K562 (cell line): ENCODE results near the gene ACTL10. TPM values are rescaled to one million over a fixed set of nuclear protein-coding genes. Genes with fewer than 3 reads are reported as not detected.

Source experiments
- ATF1 ChIP-seq, 2 experiments: fragments of 450-650 bp in 1 of 2; IDR thresholded peaks; 2 replicates each; pipeline ENCODE4 v1.6.1; 2016; ENCODE audit warnings: missing compliant biosample characterization in 1 of 2, missing genetic modification characterization in 1 of 2
- CAMTA2 ChIP-seq: fragments of 250-450 bp; sonication (Bioruptor Pico); conservative IDR thresholded peaks from 2 replicates; pipeline ENCODE4 v1.5.1; 2022
- CEBPG ChIP-seq, 3 experiments: fragments of 200-800 bp in 1 of 3; sonication (Bioruptor generic) in 1 of 3; sonication (generic) in 1 of 3; formaldehyde crosslinking in 1 of 3; IDR thresholded peaks in 2 of 3; conservative IDR thresholded peaks in 1 of 3; 2 replicates each; pipeline versions ENCODE4 v1.6.1 to v1.8.0; 2016 to 2022; ENCODE audit warnings: missing compliant biosample characterization in 2 of 3, missing genetic modification characterization in 2 of 3, mild to moderate bottlenecking in 1 of 3, missing genetic modification reagents in 1 of 3
- KLF13 ChIP-seq: fragments of 450-650 bp; IDR thresholded peaks from 2 replicates; pipeline ENCODE4 v1.6.1; 2016; ENCODE audit warnings: missing genetic modification characterization, low read depth, mild to moderate bottlenecking, missing compliant biosample characterization, moderate library complexity, borderline replicate concordance
- LCOR ChIP-seq: sonication (generic); formaldehyde crosslinking; IDR thresholded peaks from 2 replicates; pipeline ENCODE4 v1.8.0; 2022; ENCODE audit warnings: mild to moderate bottlenecking, missing genetic modification reagents
- MEIS2 ChIP-seq: fragments of 450-650 bp; IDR thresholded peaks from 2 replicates; pipeline ENCODE4 v1.6.1; 2014; ENCODE audit warnings: mild to moderate bottlenecking; ENCODE audit not compliant: partially characterized antibody
- POLR2AphosphoS2 ChIP-seq: IDR thresholded peaks from 2 replicates; pipeline ENCODE4 v1.6.1; 2012; ENCODE audit warnings: low read length, improper control_type of control experiment
- TAF7 ChIP-seq: fragments of 450-650 bp; IDR thresholded peaks from 2 replicates; pipeline ENCODE4 v1.6.1; 2016; ENCODE audit warnings: missing genetic modification characterization, missing compliant biosample characterization
- ZNF23 ChIP-seq: fragments of 250-450 bp; sonication (Bioruptor Pico); IDR thresholded peaks from 2 replicates; pipeline ENCODE4 v1.4.0; 2020; ENCODE audit warnings: mild to moderate bottlenecking
- ZNF282 ChIP-seq: sonication (generic); formaldehyde crosslinking; IDR thresholded peaks from 2 replicates; pipeline ENCODE4 v1.8.1; 2023; ENCODE audit warnings: missing genetic modification reagents
- polyA plus RNA-seq, 8 experiments: library from polyadenylated mRNA; depleted of rRNA in 4 of 8; stranded (reverse) in 5 of 8; unstranded in 3 of 8; fragments of >200 nt; fragmentation: Nextera tagmentation in 2 of 8; fragmentation: Illumina TruSeq in 1 of 8; extraction: Ambion mirVana in 2 of 8; extraction: Trizol in 1 of 8; gene quantifications; 2 replicates each; pipeline versions ENCODE4 v1.2.1 to v1.2.3, GENCODE V29; 2011 to 2014; ENCODE audit warnings: inconsistent platforms in 1 of 8, missing spikeins in 1 of 8
- total RNA-seq, 7 experiments: library from RNA; depleted of rRNA in 6 of 7; stranded (reverse); fragments of >200 nt in 6 of 7; fragmentation: Illumina TruSeq in 2 of 7; extraction: Trizol in 2 of 7; gene quantifications; 2 replicates each; pipeline versions ENCODE4 v1.2.1 to v1.2.3, GENCODE V29; 2011 to 2021; ENCODE audit warnings: low replicate concordance in 1 of 7
- TF ChIP-seq, protein P1 (sequence below): fragments of 200-600 bp; sonication (generic); IDR thresholded peaks from one replicate; pipeline ENCODE4 v1.6.1; 2012; ENCODE audit warnings: mild to moderate bottlenecking, low read depth, low read length, inconsistent platforms
- TF ChIP-seq, protein P2 (sequence below): fragments of 250-450 bp; sonication (Bioruptor Pico); IDR thresholded peaks from 2 replicates; pipeline ENCODE4 v1.8.0; 2022; ENCODE audit warnings: moderate library complexity, mild to moderate bottlenecking, inconsistent platforms
- TF ChIP-seq, protein P3 (sequence below): fragments of 250-450 bp; sonication (Bioruptor Pico); IDR thresholded peaks from 2 replicates; pipeline ENCODE4 v1.5.0; 2021; ENCODE audit warnings: mild to moderate bottlenecking, moderate library complexity

The ACTL10 gene
- total and polyA plus RNA-seq, 9 of the 15 experiments (the other 6 are each of a cell fraction or from before 2014, with no cell fraction given): 0.07 to 0.14 TPM; not detected in 7

DNA sequence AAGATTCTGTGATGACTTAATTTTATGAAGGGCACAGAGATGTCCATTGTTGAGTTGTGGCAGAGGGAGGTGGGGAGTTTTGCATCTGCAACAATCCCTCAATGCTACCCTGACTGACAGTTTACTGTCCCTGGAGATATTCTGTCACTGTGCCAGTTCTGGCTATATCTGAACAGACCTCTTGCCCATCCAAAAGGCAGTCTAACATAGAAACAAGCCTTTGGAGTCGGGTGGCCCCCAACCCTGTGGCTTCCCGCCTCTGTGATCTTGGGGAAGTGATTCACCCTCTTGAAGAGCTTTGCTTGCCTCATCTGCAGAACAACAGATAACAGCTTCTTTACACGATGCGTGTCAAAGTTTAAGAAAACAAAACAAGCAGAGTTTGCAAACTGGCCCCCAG, 23.2 kb downstream of the ACTL10 start (continued):
- TF ChIP-seq, protein P1, sequence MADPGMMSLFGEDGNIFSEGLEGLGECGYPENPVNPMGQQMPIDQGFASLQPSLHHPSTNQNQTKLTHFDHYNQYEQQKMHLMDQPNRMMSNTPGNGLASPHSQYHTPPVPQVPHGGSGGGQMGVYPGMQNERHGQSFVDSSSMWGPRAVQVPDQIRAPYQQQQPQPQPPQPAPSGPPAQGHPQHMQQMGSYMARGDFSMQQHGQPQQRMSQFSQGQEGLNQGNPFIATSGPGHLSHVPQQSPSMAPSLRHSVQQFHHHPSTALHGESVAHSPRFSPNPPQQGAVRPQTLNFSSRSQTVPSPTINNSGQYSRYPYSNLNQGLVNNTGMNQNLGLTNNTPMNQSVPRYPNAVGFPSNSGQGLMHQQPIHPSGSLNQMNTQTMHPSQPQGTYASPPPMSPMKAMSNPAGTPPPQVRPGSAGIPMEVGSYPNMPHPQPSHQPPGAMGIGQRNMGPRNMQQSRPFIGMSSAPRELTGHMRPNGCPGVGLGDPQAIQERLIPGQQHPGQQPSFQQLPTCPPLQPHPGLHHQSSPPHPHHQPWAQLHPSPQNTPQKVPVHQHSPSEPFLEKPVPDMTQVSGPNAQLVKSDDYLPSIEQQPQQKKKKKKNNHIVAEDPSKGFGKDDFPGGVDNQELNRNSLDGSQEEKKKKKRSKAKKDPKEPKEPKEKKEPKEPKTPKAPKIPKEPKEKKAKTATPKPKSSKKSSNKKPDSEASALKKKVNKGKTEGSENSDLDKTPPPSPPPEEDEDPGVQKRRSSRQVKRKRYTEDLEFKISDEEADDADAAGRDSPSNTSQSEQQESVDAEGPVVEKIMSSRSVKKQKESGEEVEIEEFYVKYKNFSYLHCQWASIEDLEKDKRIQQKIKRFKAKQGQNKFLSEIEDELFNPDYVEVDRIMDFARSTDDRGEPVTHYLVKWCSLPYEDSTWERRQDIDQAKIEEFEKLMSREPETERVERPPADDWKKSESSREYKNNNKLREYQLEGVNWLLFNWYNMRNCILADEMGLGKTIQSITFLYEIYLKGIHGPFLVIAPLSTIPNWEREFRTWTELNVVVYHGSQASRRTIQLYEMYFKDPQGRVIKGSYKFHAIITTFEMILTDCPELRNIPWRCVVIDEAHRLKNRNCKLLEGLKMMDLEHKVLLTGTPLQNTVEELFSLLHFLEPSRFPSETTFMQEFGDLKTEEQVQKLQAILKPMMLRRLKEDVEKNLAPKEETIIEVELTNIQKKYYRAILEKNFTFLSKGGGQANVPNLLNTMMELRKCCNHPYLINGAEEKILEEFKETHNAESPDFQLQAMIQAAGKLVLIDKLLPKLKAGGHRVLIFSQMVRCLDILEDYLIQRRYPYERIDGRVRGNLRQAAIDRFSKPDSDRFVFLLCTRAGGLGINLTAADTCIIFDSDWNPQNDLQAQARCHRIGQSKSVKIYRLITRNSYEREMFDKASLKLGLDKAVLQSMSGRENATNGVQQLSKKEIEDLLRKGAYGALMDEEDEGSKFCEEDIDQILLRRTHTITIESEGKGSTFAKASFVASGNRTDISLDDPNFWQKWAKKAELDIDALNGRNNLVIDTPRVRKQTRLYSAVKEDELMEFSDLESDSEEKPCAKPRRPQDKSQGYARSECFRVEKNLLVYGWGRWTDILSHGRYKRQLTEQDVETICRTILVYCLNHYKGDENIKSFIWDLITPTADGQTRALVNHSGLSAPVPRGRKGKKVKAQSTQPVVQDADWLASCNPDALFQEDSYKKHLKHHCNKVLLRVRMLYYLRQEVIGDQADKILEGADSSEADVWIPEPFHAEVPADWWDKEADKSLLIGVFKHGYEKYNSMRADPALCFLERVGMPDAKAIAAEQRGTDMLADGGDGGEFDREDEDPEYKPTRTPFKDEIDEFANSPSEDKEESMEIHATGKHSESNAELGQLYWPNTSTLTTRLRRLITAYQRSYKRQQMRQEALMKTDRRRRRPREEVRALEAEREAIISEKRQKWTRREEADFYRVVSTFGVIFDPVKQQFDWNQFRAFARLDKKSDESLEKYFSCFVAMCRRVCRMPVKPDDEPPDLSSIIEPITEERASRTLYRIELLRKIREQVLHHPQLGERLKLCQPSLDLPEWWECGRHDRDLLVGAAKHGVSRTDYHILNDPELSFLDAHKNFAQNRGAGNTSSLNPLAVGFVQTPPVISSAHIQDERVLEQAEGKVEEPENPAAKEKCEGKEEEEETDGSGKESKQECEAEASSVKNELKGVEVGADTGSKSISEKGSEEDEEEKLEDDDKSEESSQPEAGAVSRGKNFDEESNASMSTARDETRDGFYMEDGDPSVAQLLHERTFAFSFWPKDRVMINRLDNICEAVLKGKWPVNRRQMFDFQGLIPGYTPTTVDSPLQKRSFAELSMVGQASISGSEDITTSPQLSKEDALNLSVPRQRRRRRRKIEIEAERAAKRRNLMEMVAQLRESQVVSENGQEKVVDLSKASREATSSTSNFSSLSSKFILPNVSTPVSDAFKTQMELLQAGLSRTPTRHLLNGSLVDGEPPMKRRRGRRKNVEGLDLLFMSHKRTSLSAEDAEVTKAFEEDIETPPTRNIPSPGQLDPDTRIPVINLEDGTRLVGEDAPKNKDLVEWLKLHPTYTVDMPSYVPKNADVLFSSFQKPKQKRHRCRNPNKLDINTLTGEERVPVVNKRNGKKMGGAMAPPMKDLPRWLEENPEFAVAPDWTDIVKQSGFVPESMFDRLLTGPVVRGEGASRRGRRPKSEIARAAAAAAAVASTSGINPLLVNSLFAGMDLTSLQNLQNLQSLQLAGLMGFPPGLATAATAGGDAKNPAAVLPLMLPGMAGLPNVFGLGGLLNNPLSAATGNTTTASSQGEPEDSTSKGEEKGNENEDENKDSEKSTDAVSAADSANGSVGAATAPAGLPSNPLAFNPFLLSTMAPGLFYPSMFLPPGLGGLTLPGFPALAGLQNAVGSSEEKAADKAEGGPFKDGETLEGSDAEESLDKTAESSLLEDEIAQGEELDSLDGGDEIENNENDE: no peak
- no peak for TF ChIP-seq ZNF282 (CRISPR knock-in tag)
- TF ChIP-seq ZNF23 (CRISPR knock-in tag): no peak
- peak; percentile 74 for TF ChIP-seq MEIS2
- no peak for TF ChIP-seq KLF13
- TF ChIP-seq LCOR (CRISPR knock-in tag): no peak
- no peak for TF ChIP-seq TAF7 (tag)
- TF ChIP-seq, protein P2, sequence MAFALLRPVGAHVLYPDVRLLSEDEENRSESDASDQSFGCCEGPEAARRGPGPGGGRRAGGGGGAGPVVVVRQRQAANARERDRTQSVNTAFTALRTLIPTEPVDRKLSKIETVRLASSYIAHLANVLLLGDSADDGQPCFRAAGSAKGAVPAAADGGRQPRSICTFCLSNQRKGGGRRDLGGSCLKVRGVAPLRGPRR (CRISPR knock-in tag): no peak
- TF ChIP-seq, protein P3, sequence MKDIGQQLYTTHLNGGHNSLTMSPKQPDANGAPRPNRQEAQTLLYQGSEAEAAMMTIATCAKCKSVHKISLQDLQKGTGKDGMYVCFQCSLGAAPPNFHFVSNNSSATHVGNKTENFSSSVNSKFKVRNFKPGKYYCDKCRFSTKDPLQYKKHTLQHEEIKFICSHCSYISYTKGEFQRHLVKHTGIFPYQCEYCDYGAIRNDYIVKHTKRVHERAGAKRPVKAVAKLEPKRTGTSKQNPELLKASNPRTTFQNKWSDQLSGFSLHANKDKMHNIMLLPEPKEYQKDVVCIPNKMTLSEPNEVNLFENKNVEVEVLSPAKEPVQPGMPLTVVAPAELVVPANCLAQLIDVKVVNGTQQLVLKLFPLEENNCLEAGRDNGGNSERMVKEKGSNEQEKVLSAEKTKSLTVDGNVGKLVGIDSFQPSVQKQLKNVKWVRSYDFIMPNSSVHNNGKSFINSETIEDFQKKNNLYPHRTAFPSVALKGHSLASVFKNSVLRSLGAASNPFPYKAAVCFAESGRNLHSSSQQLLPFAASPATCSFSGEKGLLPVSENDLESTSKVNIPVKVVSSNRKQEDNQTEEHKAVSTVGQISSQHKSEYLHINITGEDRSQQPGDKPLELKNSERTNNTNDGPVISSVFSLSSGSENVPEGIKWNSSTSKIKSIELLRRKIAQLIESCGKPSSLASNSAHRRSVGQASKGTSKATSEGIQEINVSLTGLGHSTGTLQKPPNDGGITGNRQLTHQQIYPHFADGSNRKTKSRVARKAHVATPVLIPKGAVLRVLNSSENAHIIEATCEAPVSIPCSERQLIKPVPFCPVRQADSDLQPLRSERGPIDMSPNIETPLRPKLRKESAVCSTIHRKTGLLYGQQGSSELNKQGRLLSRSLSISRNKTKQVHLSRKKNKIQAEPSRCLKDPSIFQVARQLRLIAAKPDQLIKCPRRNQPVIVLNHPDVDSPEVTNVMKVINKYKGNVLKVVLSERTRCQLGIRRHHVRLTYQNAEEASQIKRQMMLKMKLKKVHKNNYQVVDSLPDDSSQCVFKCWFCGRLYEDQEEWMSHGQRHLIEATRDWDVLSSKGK (CRISPR knock-in tag): no peak
- no peak for TF ChIP-seq ATF1 (CRISPR knock-in tag; IDR thresholded peaks at IDR 0.05)
- peak; percentile 46; the same call in 1 of the 2 replicates for TF ChIP-seq ATF1 (tag; IDR thresholded peaks at IDR 0.05)
- peak; percentile 63; the same call in 1 of the 2 replicates for TF ChIP-seq CEBPG (CRISPR knock-in tag; IDR thresholded peaks at IDR 0.05)
- no peak for TF ChIP-seq CEBPG (tag; conservative IDR thresholded peaks at IDR 0.05 in 1 of 2, IDR thresholded peaks at IDR 0.05 in 1 of 2)
- TF ChIP-seq CAMTA2 (CRISPR knock-in tag): no peak
- no peak for TF ChIP-seq POLR2AphosphoS2
